ENCODE results near the gene POLR2C.

Gene POLR2C

GRCh38 chr16:57462209-57462977 lies at the start of gene POLR2C:
Gene POLR2C, plus strand, starts transcription at chr16:57462679. Its CDS starts 46 bp downstream, at chr16:57462725.
- H3K27ac ChIP-seq, result peak within 1 kb of the TSS; percentile 91

GRCh38 chr16:57413301-57413730 lies 49.2 kb upstream of the POLR2C start:
- no peak overlapping the region for H3K27ac ChIP-seq
- TF ChIP-seq CTCF (conservative IDR thresholded peaks at IDR 0.05), result no peak
- no peak for TF ChIP-seq ZFX (IDR thresholded peaks at IDR 0.05)

More at GRCh38 chr16:57462209-57462977, at the start of gene POLR2C:
- TF ChIP-seq CTCF (conservative IDR thresholded peaks at IDR 0.05) (peak; percentile 97), ZFX (IDR thresholded peaks at IDR 0.05) (peak; percentile 50)

- no peak for TF ChIP-seq CTCF (conservative IDR thresholded peaks at IDR 0.05)
- TF ChIP-seq ZFX (IDR thresholded peaks at IDR 0.05), result no peak
- H3K27ac ChIP-seq, result no peak overlapping the region
Measured at GRCh38 chr16:57413733-57414132, 48.7 kb upstream of the POLR2C start.

- peak overlapping the region; percentile 82; the same call in 1 of the 2 replicates for H3K27ac ChIP-seq
Measured at GRCh38 chr16:57416084-57416483, 46.4 kb upstream of the POLR2C start.

GRCh38 chr16:57419506-57419905 lies 43.0 kb upstream of the POLR2C start:
- TF ChIP-seq CTCF (conservative IDR thresholded peaks at IDR 0.05), result no peak
- no peak for TF ChIP-seq ZFX (IDR thresholded peaks at IDR 0.05)
- peak overlapping the region; percentile 82 for H3K27ac ChIP-seq

More at GRCh38 chr16:57416084-57416483, 46.4 kb upstream of the POLR2C start:
- TF ChIP-seq CTCF (conservative IDR thresholded peaks at IDR 0.05), result no peak

GRCh38 chr16:57422026-57422944 lies 40.2 kb upstream of the POLR2C start:
- no peak for TF ChIP-seq ZFX (IDR thresholded peaks at IDR 0.05)
- TF ChIP-seq CTCF (conservative IDR thresholded peaks at IDR 0.05), result peak; percentile 76
- H3K27ac ChIP-seq, result no peak overlapping the region

- no peak for TF ChIP-seq ZFX (IDR thresholded peaks at IDR 0.05)
- TF ChIP-seq CTCF (conservative IDR thresholded peaks at IDR 0.05), result no peak
- H3K27ac ChIP-seq, result no peak overlapping the region
Measured at GRCh38 chr16:57423152-57423551, 39.3 kb upstream of the POLR2C start.
